Keratinocyte (primary cell): ENCODE measurements around the gene RHEB. TPM values are rescaled to one million over a fixed set of nuclear protein-coding genes. Genes with fewer than 3 reads are reported as not detected.

Source experiments
- DNase-seq: peaks from one replicate; pipeline ENCODE4 v3.0.0-alpha.2; 2011; ENCODE audit warnings: low read depth, missing footprints, low spot score
- FAIRE-seq: peaks from 2 replicates; lab custom pipeline; 2011; peaks lifted over from hg19 to GRCh38; lab: Jason Lieb, UNC
- H2AFZ ChIP-seq: 2 replicates; pipeline ENCODE4 v1.6.0; 2012; ENCODE audit warnings: low read length, control low read depth, inconsistent platforms; ENCODE audit not compliant: control insufficient read depth
- H3K27ac ChIP-seq: 2 replicates; pipeline ENCODE4 v1.5.1; 2011; ENCODE audit warnings: low read length; ENCODE audit not compliant: control insufficient read depth, insufficient read depth
- H3K27me3 ChIP-seq: 3 replicates; pipeline ENCODE4 v1.6.0; 2011; ENCODE audit warnings: low read length; ENCODE audit not compliant: control insufficient read depth, insufficient read depth; ENCODE audit errors: extremely low read depth
- H3K36me3 ChIP-seq, 2 experiments: 2 replicates in 1 of 2; 3 replicates in 1 of 2; pipeline ENCODE4 v1.5.1; 2011; ENCODE audit warnings: low read length in 2 of 2, mild to moderate bottlenecking in 1 of 2; ENCODE audit not compliant: control insufficient read depth in 2 of 2, insufficient read depth in 2 of 2; ENCODE audit errors: extremely low read depth in 1 of 2
- H3K4me1 ChIP-seq: 3 replicates; pipeline ENCODE4 v1.5.1; 2011; ENCODE audit warnings: low read length; ENCODE audit not compliant: control insufficient read depth, insufficient read depth; ENCODE audit errors: extremely low read depth
- H3K4me2 ChIP-seq: 3 replicates; pipeline ENCODE4 v1.6.0; 2011; ENCODE audit warnings: low read depth, low read length; ENCODE audit not compliant: control insufficient read depth, insufficient read depth; ENCODE audit errors: extremely low read depth
- H3K4me3 ChIP-seq, 3 experiments: fragments of 200-600 bp in 1 of 3; sonication (generic) in 1 of 3; 2 replicates in 2 of 3; 3 replicates in 1 of 3; pipeline ENCODE4 v1.5.1; 2011 to 2016; ENCODE audit warnings: low read length in 3 of 3, mild to moderate bottlenecking in 3 of 3, control low read depth in 2 of 3, inconsistent platforms in 1 of 3, low read depth in 1 of 3, mixed read lengths in 1 of 3, mixed run types in 1 of 3, moderate library complexity in 1 of 3; ENCODE audit not compliant: control insufficient read depth in 2 of 3, insufficient read depth in 2 of 3; ENCODE audit errors: extremely low read depth in 1 of 3
- H3K79me2 ChIP-seq: 2 replicates; pipeline ENCODE4 v1.6.0; 2012; ENCODE audit warnings: low read length; ENCODE audit not compliant: control insufficient read depth, insufficient read depth
- H3K9ac ChIP-seq: 3 replicates; pipeline ENCODE4 v1.6.0; 2011; ENCODE audit warnings: low read length; ENCODE audit not compliant: control insufficient read depth, insufficient read depth; ENCODE audit errors: extremely low read depth
- H3K9me1 ChIP-seq: 3 replicates; pipeline ENCODE4 v1.6.0; 2011; ENCODE audit warnings: low read length; ENCODE audit not compliant: control insufficient read depth, insufficient read depth; ENCODE audit errors: extremely low read depth
- H3K9me3 ChIP-seq: 2 replicates; pipeline ENCODE4 v1.5.1; 2012; ENCODE audit warnings: low read depth, low read length; ENCODE audit not compliant: control insufficient read depth
- H4K20me1 ChIP-seq: 3 replicates; pipeline ENCODE4 v1.6.0; 2011; ENCODE audit warnings: low read length; ENCODE audit not compliant: control insufficient read depth, insufficient read depth; ENCODE audit errors: extremely low read depth
- EZH2 ChIP-seq: IDR thresholded peaks from one replicate; pipeline ENCODE4 v1.6.1; 2012; ENCODE audit warnings: inconsistent platforms, mild to moderate bottlenecking, low read length, moderate library complexity
- dilution Hi-C: fragments of 300-500 bp; cut with MboI; formaldehyde crosslinking; loops from one replicate; pipeline ENCODE4 v1.7.0; 2020; ENCODE audit warnings: low sequenced_read_pairs; ENCODE audit not compliant: extremely low pct_ligation_motif_present
- polyA plus RNA-seq, 5 experiments: library from polyadenylated mRNA; depleted of rRNA in 3 of 5; stranded (reverse) in 3 of 5; stranded (forward) in 1 of 5; unstranded in 1 of 5; fragments of >200 nt; gene quantifications; 1 replicate in 1 of 5; 2 replicates in 3 of 5; 3 replicates in 1 of 5; pipeline versions ENCODE4 v1.2.1 to v1.2.3, GENCODE V29; 2011 to 2012; ENCODE audit warnings: missing spikeins in 2 of 5, low read depth in 1 of 5, low replicate concordance in 1 of 5
- small RNA-seq, 3 experiments: library from RNA; depleted of rRNA; stranded (forward); fragments of <200 nt; gene quantifications; one replicate each; pipeline ENCODE3, GENCODE V24; 2012; ENCODE audit warnings: low read depth in 3 of 3, low replicate concordance in 1 of 3; ENCODE audit not compliant: insufficient read length in 3 of 3
- TF ChIP-seq, protein P1 (sequence below), 3 experiments: IDR thresholded peaks in 1 of 3; conservative IDR thresholded peaks in 1 of 3; optimal IDR thresholded peaks in 1 of 3; 2 replicates in 2 of 3; 3 replicates in 1 of 3; pipeline versions ENCODE3 to v1.5.1; 2011; ENCODE audit warnings: low read length in 3 of 3, mild to moderate bottlenecking in 3 of 3, moderate library complexity in 2 of 3, control low read depth in 1 of 3, inconsistent platforms in 1 of 3; ENCODE audit not compliant: insufficient read depth in 2 of 3; ENCODE audit errors: extremely low read depth in 1 of 3

RHEB gene
- polyA plus RNA-seq, 1 donor (not counting 4 experiments of a cell fraction or from before 2014, with no cell fraction given) = 138 TPM

- dilution Hi-C loops = no loop called here
- Histone ChIP-seq H4K20me1 (no peaks in the 10 kb centered on the region), H3K27ac (no peak overlapping the region), H3K27me3 (peaks cover 30% of the 10 kb centered on the region), H3K9ac (no peak overlapping the region), H3K36me3 (no peaks in the 10 kb centered on the region), H3K79me2 (no peaks in the 10 kb centered on the region), H2AFZ (no peak overlapping the region), H3K9me1 (no peaks in the 10 kb centered on the region), H3K4me3 (no peak overlapping the region), H3K4me1 (no peaks in the 10 kb centered on the region), H3K4me2 (no peak overlapping the region), H3K9me3 (peaks cover 3% of the 10 kb centered on the region)
- TF ChIP-seq EZH2 = no peak
- TF ChIP-seq, protein P1, sequence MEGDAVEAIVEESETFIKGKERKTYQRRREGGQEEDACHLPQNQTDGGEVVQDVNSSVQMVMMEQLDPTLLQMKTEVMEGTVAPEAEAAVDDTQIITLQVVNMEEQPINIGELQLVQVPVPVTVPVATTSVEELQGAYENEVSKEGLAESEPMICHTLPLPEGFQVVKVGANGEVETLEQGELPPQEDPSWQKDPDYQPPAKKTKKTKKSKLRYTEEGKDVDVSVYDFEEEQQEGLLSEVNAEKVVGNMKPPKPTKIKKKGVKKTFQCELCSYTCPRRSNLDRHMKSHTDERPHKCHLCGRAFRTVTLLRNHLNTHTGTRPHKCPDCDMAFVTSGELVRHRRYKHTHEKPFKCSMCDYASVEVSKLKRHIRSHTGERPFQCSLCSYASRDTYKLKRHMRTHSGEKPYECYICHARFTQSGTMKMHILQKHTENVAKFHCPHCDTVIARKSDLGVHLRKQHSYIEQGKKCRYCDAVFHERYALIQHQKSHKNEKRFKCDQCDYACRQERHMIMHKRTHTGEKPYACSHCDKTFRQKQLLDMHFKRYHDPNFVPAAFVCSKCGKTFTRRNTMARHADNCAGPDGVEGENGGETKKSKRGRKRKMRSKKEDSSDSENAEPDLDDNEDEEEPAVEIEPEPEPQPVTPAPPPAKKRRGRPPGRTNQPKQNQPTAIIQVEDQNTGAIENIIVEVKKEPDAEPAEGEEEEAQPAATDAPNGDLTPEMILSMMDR (optimal IDR thresholded peaks at IDR 0.05 in 1 of 3, IDR thresholded peaks at IDR 0.05 in 1 of 3, conservative IDR thresholded peaks at IDR 0.05 in 1 of 3; ENCODE audit: extremely low read depth in 1 of 3, insufficient read depth in 2 of 3, low read length in 3 of 3) = no peak
- no peak for DNase-seq
- no peak for FAIRE-seq
These were observed 103.4 kb downstream of the RHEB start for GRCh38 chr7:151416112-151416940.

Small RNA genes within 50 kb of the gene (small RNA-seq; reads per million reads assigned to genes)
- gene MIR3907 (0 reads per million in 3 experiments), gene RN7SL76P (0 reads per million in 3 experiments)

Other genes with a start within 250 kb of the RHEB start
- 27.0 to 34.6 TPM (median 30.6 TPM) in 3 replicates for gene NUB1, start 178.1 kb downstream of the RHEB start, polyA plus RNA-seq
- not detected in 3 replicates for gene WDR86, start 109.9 kb downstream of the RHEB start, polyA plus RNA-seq
- not detected in 3 replicates for gene CRYGN, start 79.8 kb downstream of the RHEB start, polyA plus RNA-seq